HepG2 (cell line): ENCODE data around the gene DUS3L. TPM values are rescaled to one million over a fixed set of nuclear protein-coding genes. Genes with fewer than 3 reads are reported as not detected.

Source experiments
- CEBPG ChIP-seq: IDR thresholded peaks from 2 replicates; pipeline ENCODE4 v1.6.1; 2016
- DR1 ChIP-seq: sonication (generic); formaldehyde crosslinking; IDR thresholded peaks from 2 replicates; pipeline ENCODE4 v1.8.0; 2021; ENCODE audit warnings: mild to moderate bottlenecking, missing genetic modification reagents, inconsistent platforms
- ESRRA ChIP-seq: sonication (generic); formaldehyde crosslinking; IDR thresholded peaks from 2 replicates; pipeline ENCODE4 v1.5.1; 2020; ENCODE audit warnings: mild to moderate bottlenecking, low read depth, missing genetic modification reagents
- HMG20A ChIP-seq: IDR thresholded peaks from 2 replicates; pipeline ENCODE4 v1.6.1; 2016; ENCODE audit warnings: borderline replicate concordance
- KLF9 ChIP-seq: IDR thresholded peaks from 2 replicates; pipeline ENCODE4 v1.6.1; 2016; ENCODE audit warnings: low read depth
- MATR3 ChIP-seq: sonication (generic); formaldehyde crosslinking; IDR thresholded peaks from 2 replicates; pipeline ENCODE4 v1.4.0; 2020; ENCODE audit warnings: missing genetic modification reagents
- MAZ ChIP-seq, 2 experiments: sonication (generic) in 1 of 2; formaldehyde crosslinking in 1 of 2; IDR thresholded peaks; 2 replicates each; pipeline versions ENCODE4 v1.5.0 to v1.6.1; 2012 to 2020; ENCODE audit warnings: low read depth in 2 of 2, mild to moderate bottlenecking in 2 of 2, borderline replicate concordance in 1 of 2, improper control_type of control experiment in 1 of 2, low read length in 1 of 2, missing genetic modification reagents in 1 of 2, moderate library complexity in 1 of 2
- MED1 ChIP-seq: sonication (generic); formaldehyde crosslinking; IDR thresholded peaks from 2 replicates; pipeline ENCODE4 v1.4.0; 2020; ENCODE audit warnings: missing genetic modification reagents
- NFKBIZ ChIP-seq: IDR thresholded peaks from 2 replicates; pipeline ENCODE4 v1.6.1; 2018; ENCODE audit warnings: missing genetic modification reagents, missing compliant biosample characterization
- NR1H2 ChIP-seq: sonication (generic); formaldehyde crosslinking; IDR thresholded peaks from 2 replicates; pipeline ENCODE4 v1.8.1; 2022; ENCODE audit warnings: low read depth, missing genetic modification reagents, borderline replicate concordance
- NR2F2 ChIP-seq: IDR thresholded peaks from 2 replicates; pipeline ENCODE4 v1.6.1; 2012; ENCODE audit warnings: low read depth, inconsistent platforms, borderline replicate concordance
- RBAK ChIP-seq: sonication (generic); formaldehyde crosslinking; IDR thresholded peaks from 2 replicates; pipeline ENCODE4 v1.5.1; 2020; ENCODE audit warnings: mild to moderate bottlenecking, missing genetic modification reagents
- SMAD1 ChIP-seq: sonication (generic); formaldehyde crosslinking; IDR thresholded peaks from 2 replicates; pipeline ENCODE4 v1.4.0; 2020; ENCODE audit warnings: missing genetic modification reagents, low read depth, mild to moderate bottlenecking, borderline replicate concordance
- SYNCRIP ChIP-seq: fragments of 200-400 bp; formaldehyde crosslinking; IDR thresholded peaks from 2 replicates; pipeline ENCODE4 v1.6.1; 2018; ENCODE audit warnings: mild to moderate bottlenecking, low read depth, low read length; ENCODE audit not compliant: insufficient read depth
- TOPORS ChIP-seq: sonication (generic); formaldehyde crosslinking; IDR thresholded peaks from 2 replicates; pipeline ENCODE4 v1.8.0; 2023; ENCODE audit warnings: mild to moderate bottlenecking, missing genetic modification reagents
- ZFP36 ChIP-seq: fragments of 150-350 bp; IDR thresholded peaks from 2 replicates; pipeline ENCODE4 v1.6.1; 2018; ENCODE audit warnings: borderline replicate concordance, low read length, low read depth; ENCODE audit not compliant: partially characterized antibody
- ZFP62 ChIP-seq: sonication (generic); formaldehyde crosslinking; IDR thresholded peaks from 2 replicates; pipeline ENCODE4 v1.4.0; 2020; ENCODE audit warnings: missing genetic modification reagents
- ZNF121 ChIP-seq: sonication (generic); formaldehyde crosslinking; IDR thresholded peaks from 2 replicates; pipeline ENCODE4 v1.5.0; 2020; ENCODE audit warnings: mild to moderate bottlenecking, missing genetic modification reagents
- ZNF263 ChIP-seq: sonication (generic); formaldehyde crosslinking; IDR thresholded peaks from 2 replicates; pipeline ENCODE4 v1.4.0; 2020; ENCODE audit warnings: missing genetic modification reagents
- polyA plus RNA-seq, 8 experiments: library from polyadenylated mRNA; depleted of rRNA in 3 of 8; stranded (reverse) in 7 of 8; unstranded in 1 of 8; fragments of >200 nt; fragmentation: Illumina TruSeq in 4 of 8; extraction: Trizol in 4 of 8; gene quantifications; 2 replicates each; pipeline versions ENCODE4 v1.2.1 to v1.2.3, GENCODE V29; 2011 to 2016; ENCODE audit warnings: low read depth in 4 of 8, missing spikeins in 1 of 8, mixed read lengths in 1 of 8; ENCODE audit not compliant: insufficient read depth in 1 of 8
- total RNA-seq, 5 experiments: library from RNA; depleted of rRNA; stranded (reverse); fragments of >200 nt; fragmentation: Illumina TruSeq; extraction: Trizol; gene quantifications; 2 replicates each; pipeline ENCODE4 v1.2.3, GENCODE V29; 2016; ENCODE audit warnings: low read depth in 1 of 5
- TF ChIP-seq, protein P1 (sequence below): sonication (generic); formaldehyde crosslinking; IDR thresholded peaks from 2 replicates; pipeline ENCODE4 v1.8.0; 2022; ENCODE audit warnings: missing genetic modification reagents, mild to moderate bottlenecking, borderline replicate concordance
- TF ChIP-seq, protein P2 (sequence below): sonication (generic); formaldehyde crosslinking; IDR thresholded peaks from 2 replicates; pipeline ENCODE4 v1.5.0; 2020; ENCODE audit warnings: mild to moderate bottlenecking, missing genetic modification reagents, borderline replicate concordance
- TF ChIP-seq, protein P3 (sequence below): sonication (generic); formaldehyde crosslinking; IDR thresholded peaks from 2 replicates; pipeline ENCODE4 v1.4.0; 2020; ENCODE audit warnings: mild to moderate bottlenecking, missing genetic modification reagents
- TF ChIP-seq, protein P4 (sequence below): IDR thresholded peaks from 2 replicates; pipeline ENCODE4 v1.6.1; 2016; ENCODE audit warnings: low read depth, control low read depth

Gene DUS3L
- total and polyA plus RNA-seq, 2 of the 13 experiments (the other 11 are each of a cell fraction or from before 2014, with no cell fraction given), result 13.3 to 25.1 TPM

DNA sequence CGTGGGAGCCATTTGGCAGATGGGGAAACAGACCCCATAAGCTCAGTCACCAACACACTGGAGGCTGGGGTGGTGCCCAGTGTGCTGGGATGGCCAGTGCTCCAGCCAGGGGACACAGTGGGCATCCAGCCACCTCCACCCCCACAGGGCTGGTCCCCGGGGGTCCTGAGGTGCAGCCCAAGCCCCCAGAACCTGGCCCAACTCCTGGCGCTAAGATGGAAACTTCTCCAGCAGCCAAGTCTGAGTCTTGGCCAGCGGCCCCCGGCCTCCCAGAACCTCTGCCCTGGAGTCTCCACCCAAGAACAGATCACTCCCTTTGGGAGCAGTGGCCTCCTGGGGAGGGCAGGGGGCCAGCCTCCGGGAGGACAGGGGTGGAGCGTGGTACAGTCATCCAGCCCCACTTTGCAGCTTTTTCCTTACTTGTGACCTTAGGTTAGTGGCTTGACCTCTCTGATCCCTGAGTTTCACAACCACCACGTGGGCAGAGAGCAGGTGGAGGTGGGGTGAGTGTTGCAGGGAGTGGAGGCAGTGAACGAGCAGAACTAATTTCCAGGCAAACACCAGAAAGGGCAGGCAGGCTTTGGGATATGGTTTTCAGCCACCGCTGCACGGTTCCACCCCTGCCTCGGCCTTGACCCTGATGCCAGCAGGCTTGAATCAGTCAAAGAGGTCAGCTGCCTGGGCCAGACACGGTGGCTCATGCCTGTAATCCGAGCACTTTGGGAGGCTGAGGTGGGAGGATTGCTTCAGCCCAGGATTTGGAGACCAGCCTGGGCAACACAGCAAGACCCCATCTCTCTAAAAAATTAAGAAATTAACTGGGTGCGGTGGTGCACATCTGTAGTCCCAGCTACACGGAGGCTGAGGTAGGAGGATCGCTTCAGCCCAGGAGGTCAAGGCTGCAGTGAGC is 9.7 kb upstream of the DUS3L start (continued):
- no peak for TF ChIP-seq TOPORS (CRISPR knock-in tag)
- TF ChIP-seq MATR3 (CRISPR knock-in tag), result no peak
- TF ChIP-seq MED1 (CRISPR knock-in tag), result peak; percentile 46; the same call in 1 of the 2 replicates
- TF ChIP-seq, protein P1, sequence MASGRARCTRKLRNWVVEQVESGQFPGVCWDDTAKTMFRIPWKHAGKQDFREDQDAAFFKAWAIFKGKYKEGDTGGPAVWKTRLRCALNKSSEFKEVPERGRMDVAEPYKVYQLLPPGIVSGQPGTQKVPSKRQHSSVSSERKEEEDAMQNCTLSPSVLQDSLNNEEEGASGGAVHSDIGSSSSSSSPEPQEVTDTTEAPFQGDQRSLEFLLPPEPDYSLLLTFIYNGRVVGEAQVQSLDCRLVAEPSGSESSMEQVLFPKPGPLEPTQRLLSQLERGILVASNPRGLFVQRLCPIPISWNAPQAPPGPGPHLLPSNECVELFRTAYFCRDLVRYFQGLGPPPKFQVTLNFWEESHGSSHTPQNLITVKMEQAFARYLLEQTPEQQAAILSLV (CRISPR knock-in tag), result peak; percentile 50; the same call in 1 of the 2 replicates
- no peak for TF ChIP-seq ZFP62 (CRISPR knock-in tag)
- no peak for TF ChIP-seq SYNCRIP
- no peak for TF ChIP-seq KLF9 (CRISPR knock-in tag)
- TF ChIP-seq MAZ (IDR thresholded peaks at IDR 0.05; ENCODE audit: borderline replicate concordance, low read depth, low read length), result no peak
- TF ChIP-seq MAZ (CRISPR knock-in tag; IDR thresholded peaks at IDR 0.05; ENCODE audit: low read depth), result peak; percentile 17; the same call in 1 of the 2 replicates
- TF ChIP-seq, protein P2, sequence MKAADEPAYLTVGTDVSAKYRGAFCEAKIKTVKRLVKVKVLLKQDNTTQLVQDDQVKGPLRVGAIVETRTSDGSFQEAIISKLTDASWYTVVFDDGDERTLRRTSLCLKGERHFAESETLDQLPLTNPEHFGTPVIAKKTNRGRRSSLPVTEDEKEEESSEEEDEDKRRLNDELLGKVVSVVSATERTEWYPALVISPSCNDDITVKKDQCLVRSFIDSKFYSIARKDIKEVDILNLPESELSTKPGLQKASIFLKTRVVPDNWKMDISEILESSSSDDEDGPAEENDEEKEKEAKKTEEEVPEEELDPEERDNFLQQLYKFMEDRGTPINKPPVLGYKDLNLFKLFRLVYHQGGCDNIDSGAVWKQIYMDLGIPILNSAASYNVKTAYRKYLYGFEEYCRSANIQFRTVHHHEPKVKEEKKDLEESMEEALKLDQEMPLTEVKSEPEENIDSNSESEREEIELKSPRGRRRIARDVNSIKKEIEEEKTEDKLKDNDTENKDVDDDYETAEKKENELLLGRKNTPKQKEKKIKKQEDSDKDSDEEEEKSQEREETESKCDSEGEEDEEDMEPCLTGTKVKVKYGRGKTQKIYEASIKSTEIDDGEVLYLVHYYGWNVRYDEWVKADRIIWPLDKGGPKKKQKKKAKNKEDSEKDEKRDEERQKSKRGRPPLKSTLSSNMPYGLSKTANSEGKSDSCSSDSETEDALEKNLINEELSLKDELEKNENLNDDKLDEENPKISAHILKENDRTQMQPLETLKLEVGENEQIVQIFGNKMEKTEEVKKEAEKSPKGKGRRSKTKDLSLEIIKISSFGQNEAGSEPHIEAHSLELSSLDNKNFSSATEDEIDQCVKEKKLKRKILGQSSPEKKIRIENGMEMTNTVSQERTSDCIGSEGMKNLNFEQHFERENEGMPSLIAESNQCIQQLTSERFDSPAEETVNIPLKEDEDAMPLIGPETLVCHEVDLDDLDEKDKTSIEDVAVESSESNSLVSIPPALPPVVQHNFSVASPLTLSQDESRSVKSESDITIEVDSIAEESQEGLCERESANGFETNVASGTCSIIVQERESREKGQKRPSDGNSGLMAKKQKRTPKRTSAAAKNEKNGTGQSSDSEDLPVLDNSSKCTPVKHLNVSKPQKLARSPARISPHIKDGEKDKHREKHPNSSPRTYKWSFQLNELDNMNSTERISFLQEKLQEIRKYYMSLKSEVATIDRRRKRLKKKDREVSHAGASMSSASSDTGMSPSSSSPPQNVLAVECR, result peak; percentile 39; the same call in 1 of the 2 replicates
- TF ChIP-seq CEBPG (CRISPR knock-in tag), result peak; percentile 50
- TF ChIP-seq ZNF263 (CRISPR knock-in tag), result peak; percentile 86
- TF ChIP-seq HMG20A (CRISPR knock-in tag), result peak; percentile 28; the same call in 1 of the 2 replicates
- peak; percentile 60 for TF ChIP-seq ZFP36
- no peak for TF ChIP-seq SMAD1 (CRISPR knock-in tag)
- TF ChIP-seq, protein P3, sequence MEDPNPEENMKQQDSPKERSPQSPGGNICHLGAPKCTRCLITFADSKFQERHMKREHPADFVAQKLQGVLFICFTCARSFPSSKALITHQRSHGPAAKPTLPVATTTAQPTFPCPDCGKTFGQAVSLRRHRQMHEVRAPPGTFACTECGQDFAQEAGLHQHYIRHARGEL (CRISPR knock-in tag), result no peak
- TF ChIP-seq, protein P4, sequence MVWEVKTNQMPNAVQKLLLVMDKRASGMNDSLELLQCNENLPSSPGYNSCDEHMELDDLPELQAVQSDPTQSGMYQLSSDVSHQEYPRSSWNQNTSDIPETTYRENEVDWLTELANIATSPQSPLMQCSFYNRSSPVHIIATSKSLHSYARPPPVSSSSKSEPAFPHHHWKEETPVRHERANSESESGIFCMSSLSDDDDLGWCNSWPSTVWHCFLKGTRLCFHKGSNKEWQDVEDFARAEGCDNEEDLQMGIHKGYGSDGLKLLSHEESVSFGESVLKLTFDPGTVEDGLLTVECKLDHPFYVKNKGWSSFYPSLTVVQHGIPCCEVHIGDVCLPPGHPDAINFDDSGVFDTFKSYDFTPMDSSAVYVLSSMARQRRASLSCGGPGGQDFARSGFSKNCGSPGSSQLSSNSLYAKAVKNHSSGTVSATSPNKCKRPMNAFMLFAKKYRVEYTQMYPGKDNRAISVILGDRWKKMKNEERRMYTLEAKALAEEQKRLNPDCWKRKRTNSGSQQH (CRISPR knock-in tag), result peak; percentile 49; the same call in 1 of the 2 replicates
- TF ChIP-seq RBAK, result no peak
- no peak for TF ChIP-seq DR1 (CRISPR knock-in tag)
- TF ChIP-seq NR1H2 (CRISPR knock-in tag), result no peak
- peak; percentile 24; the same call in 1 of the 2 replicates for TF ChIP-seq ESRRA (CRISPR knock-in tag)
- TF ChIP-seq NR2F2, result peak; percentile 76
- TF ChIP-seq ZNF121, result peak; percentile 100
- no peak for TF ChIP-seq NFKBIZ (CRISPR knock-in tag)
